GM13976 (cell line): ENCODE results near the gene CWC27.

Experiments used
- DNase-seq: peaks from one replicate; pipeline ENCODE4 v3.0.0; 2012; ENCODE audit warnings: low spot score
- in situ Hi-C: fragments of 300-500 bp; cut with MboI; formaldehyde crosslinking; loops from one replicate; pipeline ENCODE4 v1.12.0; 2022; ENCODE audit warnings: low sequenced_read_pairs, mixed read lengths, inconsistent platforms; ENCODE audit not compliant: unreplicated experiment
- TF ChIP-seq, protein P1 (sequence below): IDR thresholded peaks from 2 replicates; pipeline ENCODE4 v1.5.1; 2012; ENCODE audit warnings: borderline replicate concordance, mild to moderate bottlenecking; ENCODE audit not compliant: insufficient read depth; ENCODE audit errors: extremely low read depth, missing control alignments, control extremely low read depth

CWC27 gene

DNA sequence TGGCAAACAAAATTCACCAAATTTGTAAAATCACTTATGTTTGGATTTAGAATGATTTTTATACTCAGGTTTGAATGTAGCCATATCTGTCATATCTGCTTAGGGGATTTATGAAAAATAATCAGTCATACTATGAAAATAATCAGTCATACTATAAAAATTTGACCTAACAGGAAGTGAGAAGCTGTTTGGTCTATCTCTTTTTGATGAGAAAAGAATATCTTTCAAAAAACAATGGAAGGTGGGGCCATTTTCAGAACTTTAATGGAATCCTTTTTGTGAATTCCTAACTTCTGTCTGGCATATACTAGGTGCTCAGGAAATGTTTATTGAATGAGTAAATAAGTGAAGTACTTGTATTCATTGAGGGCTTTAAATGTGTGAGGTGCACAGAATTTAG is 70.1 kb downstream of the CWC27 start:
- in situ Hi-C loops: no loop called here
- TF ChIP-seq, protein P1, sequence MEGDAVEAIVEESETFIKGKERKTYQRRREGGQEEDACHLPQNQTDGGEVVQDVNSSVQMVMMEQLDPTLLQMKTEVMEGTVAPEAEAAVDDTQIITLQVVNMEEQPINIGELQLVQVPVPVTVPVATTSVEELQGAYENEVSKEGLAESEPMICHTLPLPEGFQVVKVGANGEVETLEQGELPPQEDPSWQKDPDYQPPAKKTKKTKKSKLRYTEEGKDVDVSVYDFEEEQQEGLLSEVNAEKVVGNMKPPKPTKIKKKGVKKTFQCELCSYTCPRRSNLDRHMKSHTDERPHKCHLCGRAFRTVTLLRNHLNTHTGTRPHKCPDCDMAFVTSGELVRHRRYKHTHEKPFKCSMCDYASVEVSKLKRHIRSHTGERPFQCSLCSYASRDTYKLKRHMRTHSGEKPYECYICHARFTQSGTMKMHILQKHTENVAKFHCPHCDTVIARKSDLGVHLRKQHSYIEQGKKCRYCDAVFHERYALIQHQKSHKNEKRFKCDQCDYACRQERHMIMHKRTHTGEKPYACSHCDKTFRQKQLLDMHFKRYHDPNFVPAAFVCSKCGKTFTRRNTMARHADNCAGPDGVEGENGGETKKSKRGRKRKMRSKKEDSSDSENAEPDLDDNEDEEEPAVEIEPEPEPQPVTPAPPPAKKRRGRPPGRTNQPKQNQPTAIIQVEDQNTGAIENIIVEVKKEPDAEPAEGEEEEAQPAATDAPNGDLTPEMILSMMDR: no peak

DNA sequence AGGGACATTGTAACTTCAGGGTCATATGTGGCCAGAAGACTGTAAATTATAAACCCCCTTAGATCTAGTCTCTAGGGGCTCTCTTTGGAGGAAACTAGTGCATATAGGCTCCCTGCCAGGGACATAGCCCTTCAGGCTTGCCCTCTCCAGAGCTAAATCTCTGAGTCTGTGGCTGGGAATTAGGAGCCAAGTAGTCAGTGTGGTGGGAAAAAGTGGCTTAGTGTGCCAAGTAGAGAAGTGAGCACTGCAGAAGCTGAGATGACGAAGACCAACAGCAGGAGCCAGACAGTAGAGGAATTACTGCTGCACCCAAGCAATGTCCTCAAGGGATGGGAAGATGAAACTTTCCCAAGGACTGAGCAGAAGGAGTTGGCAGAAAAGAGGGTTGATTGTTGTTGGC is 71.2 kb downstream of the CWC27 start:
- TF ChIP-seq, protein P1: no peak
- in situ Hi-C loops: no loop called here
- DNase-seq: no peak

More for the DNA sequence above, 70.1 kb downstream of the CWC27 start:
- no peak for DNase-seq

DNA sequence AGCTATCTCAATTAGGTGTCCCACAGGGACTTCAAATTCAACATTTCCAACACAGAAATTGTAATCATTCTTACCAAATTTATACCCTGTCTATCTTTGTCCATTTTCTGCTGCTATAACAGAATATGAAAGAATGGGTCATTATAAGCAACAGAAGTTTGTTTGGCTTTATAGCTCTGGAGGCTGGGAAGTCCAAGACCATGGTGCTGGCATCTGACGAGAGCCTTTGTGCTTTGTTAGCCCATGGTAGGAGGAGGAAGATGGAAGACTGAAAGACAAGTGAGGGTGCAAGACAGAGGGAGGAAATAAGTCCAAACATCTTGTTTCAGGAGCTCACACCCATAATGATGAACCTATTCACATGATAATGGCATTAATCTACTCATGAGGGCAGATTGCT is 72.2 kb downstream of the CWC27 start:
- TF ChIP-seq, protein P1: no peak
- DNase-seq: no peak
- in situ Hi-C loops: no loop called here

DNA sequence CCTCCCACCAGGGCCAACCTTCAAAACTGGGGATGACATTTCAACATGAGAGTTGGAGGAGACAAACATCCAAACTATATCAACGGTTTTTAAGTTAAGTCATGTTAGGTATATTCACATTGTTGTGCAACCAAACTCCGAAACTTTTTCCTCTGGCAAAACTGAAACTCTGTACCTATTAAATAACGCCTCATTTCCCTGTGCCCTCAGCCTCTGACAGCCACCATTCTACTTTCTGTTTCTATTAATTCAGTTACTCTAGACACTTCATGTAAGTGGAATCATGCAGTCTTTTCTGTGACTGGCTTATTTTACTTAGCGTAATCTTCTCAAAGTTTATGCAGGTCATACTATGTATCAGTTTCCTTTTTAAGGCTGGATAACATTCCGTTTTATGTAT is 85.0 kb downstream of the CWC27 start:
- in situ Hi-C loops: no loop called here
- TF ChIP-seq, protein P1: no peak
- DNase-seq: no peak

DNA sequence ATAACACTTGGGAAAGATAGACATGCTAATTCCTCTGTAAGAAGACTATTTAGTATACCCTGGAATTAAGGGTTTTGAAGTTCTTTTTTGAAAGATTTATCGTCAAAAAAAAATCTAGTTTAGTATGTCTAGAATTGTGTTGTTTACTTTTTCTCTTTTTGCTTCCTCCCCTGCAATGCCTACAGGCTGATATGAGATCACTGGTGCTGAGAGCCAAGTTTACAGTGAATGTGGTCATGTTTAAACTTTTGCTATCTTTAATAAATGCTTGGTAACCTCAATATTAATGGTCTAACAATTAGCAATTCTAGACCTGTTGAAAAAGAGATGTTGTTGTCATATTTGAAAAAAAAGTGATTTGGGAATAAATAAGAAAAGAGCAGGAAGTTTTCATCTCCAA is 86.1 kb downstream of the CWC27 start:
- in situ Hi-C loops: no loop called here
- DNase-seq: no peak
- TF ChIP-seq, protein P1: no peak

DNA sequence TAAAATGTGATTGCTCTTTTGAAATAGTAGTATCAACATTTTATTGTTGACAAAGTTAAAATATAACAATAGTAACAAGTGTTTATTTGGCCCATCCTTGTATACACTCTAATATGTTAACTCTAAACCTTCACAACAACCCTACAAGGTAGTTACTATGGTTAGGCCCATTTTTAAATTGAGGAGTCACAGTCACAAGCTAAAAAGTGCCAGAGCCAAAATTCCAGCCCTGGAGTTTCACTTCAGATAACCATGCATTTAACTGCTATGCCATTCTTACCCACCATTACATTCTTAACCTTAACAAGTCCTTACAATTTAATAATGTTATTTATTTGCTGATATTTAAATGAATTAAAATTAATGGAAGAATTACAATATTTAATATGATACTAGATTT is 91.2 kb downstream of the CWC27 start:
- TF ChIP-seq, protein P1: no peak

DNA sequence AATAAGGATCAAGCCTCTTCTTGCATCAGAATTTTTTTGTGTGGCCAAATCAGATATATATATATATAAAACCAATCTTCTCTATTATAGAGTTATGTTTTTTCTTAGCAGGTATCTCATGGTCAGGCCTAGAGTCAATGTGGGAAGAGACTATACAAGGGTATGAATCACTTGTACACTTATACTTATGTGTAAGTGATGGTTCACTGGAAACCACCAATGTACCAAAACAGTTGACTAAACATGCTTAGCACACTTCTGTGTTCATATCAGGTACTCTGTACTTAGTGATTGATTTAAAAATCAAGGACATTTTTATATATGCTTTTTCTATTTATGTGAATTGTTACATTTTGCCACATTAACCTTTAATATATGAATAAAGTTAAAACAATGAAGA is 92.6 kb downstream of the CWC27 start:
- in situ Hi-C loops: no loop called here
- TF ChIP-seq, protein P1: no peak
- no peak for DNase-seq

More for the DNA sequence above, 91.2 kb downstream of the CWC27 start:
- in situ Hi-C loops: no loop called here
- no peak for DNase-seq
